Measurements from ENCODE around the gene CALR3.

CALR3 gene

DNA sequence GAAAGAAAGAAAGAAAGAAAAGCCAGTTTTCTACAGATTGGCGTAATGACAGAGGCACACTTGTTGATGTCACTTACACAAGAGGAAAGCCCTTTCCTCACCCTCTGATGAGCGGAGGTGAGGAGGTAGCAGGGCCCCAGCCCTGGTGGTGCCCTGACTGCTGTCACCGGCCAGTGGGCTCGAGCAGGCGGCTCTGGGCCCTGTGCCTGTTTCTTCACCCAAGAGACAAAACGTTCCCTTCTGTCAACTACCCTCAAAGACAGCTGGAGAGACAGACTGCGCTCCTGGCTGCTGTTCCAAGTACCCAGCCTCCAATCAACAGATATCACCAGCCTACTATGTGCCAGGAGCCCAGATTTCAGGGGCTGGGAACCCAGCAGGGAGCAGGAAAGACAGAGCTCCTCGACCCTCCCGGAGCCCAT lies 34.3 kb downstream of the CALR3 start:
- peaks cover 28% of the 10 kb centered on the region; the same call in 1 of the 2 replicates for H4K20me1 ChIP-seq (ENCODE audit: control insufficient read depth, insufficient read depth, low read depth, low read length)
- no peaks in the 10 kb centered on the region for H3K9me3 ChIP-seq (ENCODE audit: control insufficient read depth, insufficient read depth, low read length)
- peaks cover 63% of the 10 kb centered on the region for H3K4me1 ChIP-seq (ENCODE audit: control insufficient read depth, low read length)
- TF ChIP-seq, protein P1, sequence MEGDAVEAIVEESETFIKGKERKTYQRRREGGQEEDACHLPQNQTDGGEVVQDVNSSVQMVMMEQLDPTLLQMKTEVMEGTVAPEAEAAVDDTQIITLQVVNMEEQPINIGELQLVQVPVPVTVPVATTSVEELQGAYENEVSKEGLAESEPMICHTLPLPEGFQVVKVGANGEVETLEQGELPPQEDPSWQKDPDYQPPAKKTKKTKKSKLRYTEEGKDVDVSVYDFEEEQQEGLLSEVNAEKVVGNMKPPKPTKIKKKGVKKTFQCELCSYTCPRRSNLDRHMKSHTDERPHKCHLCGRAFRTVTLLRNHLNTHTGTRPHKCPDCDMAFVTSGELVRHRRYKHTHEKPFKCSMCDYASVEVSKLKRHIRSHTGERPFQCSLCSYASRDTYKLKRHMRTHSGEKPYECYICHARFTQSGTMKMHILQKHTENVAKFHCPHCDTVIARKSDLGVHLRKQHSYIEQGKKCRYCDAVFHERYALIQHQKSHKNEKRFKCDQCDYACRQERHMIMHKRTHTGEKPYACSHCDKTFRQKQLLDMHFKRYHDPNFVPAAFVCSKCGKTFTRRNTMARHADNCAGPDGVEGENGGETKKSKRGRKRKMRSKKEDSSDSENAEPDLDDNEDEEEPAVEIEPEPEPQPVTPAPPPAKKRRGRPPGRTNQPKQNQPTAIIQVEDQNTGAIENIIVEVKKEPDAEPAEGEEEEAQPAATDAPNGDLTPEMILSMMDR (IDR thresholded peaks at IDR 0.05; ENCODE audit: low read depth, low read length, poor library complexity, severe bottlenecking): no peak
- no peak overlapping the region for H3K4me2 ChIP-seq (ENCODE audit: low read length)
- no peaks in the 10 kb centered on the region for H3F3A ChIP-seq (ENCODE audit: control insufficient read depth, insufficient read depth)
- no peak overlapping the region for H3K27ac ChIP-seq (ENCODE audit: low read depth, low read length)
- peaks cover 14% of the 10 kb centered on the region for H3K36me3 ChIP-seq (ENCODE audit: control insufficient read depth, low read length)
- H3K4me3 ChIP-seq (ENCODE audit: low read length): no peak overlapping the region
- H3K79me2 ChIP-seq (ENCODE audit: control insufficient read depth, low read length): peaks cover 99% of the 10 kb centered on the region
- no peaks in the 10 kb centered on the region for H3K9me2 ChIP-seq (replicated peaks; ENCODE audit: control insufficient read depth, low read length)
- H3K27me3 ChIP-seq (ENCODE audit: control insufficient read depth, low read length): no peaks in the 10 kb centered on the region

DNA sequence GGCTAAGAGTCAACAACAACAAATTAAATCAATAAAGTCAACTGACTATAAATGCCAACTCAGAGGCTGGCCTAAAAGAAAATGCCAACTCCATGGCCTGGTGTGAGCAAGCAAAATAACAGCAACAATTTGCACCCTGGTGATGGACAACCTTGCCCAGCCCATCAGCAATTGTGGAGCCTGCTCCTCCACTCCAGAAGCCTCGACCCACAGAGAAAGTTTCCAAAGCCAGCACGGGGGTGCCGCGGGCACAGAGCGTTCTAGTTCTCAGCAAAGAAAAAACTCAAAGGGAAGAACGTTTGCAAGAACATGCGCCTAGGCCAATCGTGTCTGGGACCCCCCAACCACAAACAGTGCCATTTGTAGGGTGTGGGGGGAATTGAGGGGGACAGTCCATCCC lies 35.5 kb downstream of the CALR3 start:
- Histone ChIP-seq H3K9me2 (replicated peaks; ENCODE audit: control insufficient read depth, low read length) (no peaks in the 10 kb centered on the region), H3K9me3 (ENCODE audit: control insufficient read depth, insufficient read depth, low read length) (no peaks in the 10 kb centered on the region), H3K79me2 (ENCODE audit: control insufficient read depth, low read length) (peaks cover 99% of the 10 kb centered on the region), H3K27ac (ENCODE audit: low read depth, low read length) (no peak overlapping the region), H3F3A (ENCODE audit: control insufficient read depth, insufficient read depth) (no peaks in the 10 kb centered on the region), H4K20me1 (ENCODE audit: control insufficient read depth, insufficient read depth, low read depth, low read length) (peaks cover 29% of the 10 kb centered on the region; the same call in 1 of the 2 replicates), H3K36me3 (ENCODE audit: control insufficient read depth, low read length) (peaks cover 15% of the 10 kb centered on the region), H3K4me3 (ENCODE audit: low read length) (no peak overlapping the region), H3K4me1 (ENCODE audit: control insufficient read depth, low read length) (peaks cover 74% of the 10 kb centered on the region), H3K27me3 (ENCODE audit: control insufficient read depth, low read length) (no peaks in the 10 kb centered on the region), H3K4me2 (ENCODE audit: low read length) (no peak overlapping the region)
- no peak for TF ChIP-seq EZH2phosphoT487 (IDR thresholded peaks at IDR 0.05; ENCODE audit: borderline replicate concordance, low read length)
- TF ChIP-seq, protein P1 (IDR thresholded peaks at IDR 0.05; ENCODE audit: low read depth, low read length, poor library complexity, severe bottlenecking): no peak

DNA sequence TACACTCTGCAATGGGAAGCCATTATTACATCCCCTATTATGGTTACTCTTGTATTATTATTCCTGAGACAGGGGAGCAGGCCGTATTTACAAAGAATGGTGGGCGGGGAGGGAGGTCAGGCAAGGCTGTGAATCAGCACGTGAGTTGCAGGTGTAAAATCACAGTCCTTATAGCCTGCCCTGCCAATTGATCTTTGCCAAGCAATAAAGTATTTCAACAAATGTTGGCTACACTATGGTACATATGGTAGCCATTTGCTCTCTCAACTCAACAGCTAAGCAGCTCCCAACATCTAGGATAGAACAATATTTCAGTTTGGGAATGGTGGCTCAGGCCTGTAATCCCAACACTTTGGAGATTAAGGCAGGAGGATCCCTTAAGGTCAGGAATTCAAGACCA lies 36.3 kb downstream of the CALR3 start:
- Histone ChIP-seq H3F3A (ENCODE audit: control insufficient read depth, insufficient read depth) (no peaks in the 10 kb centered on the region), H4K20me1 (ENCODE audit: control insufficient read depth, insufficient read depth, low read depth, low read length) (peaks cover 29% of the 10 kb centered on the region; the same call in 1 of the 2 replicates), H3K4me3 (ENCODE audit: low read length) (no peak overlapping the region), H3K27me3 (ENCODE audit: control insufficient read depth, low read length) (no peaks in the 10 kb centered on the region), H3K27ac (ENCODE audit: low read depth, low read length) (no peak overlapping the region), H3K79me2 (ENCODE audit: control insufficient read depth, low read length) (peaks cover 99% of the 10 kb centered on the region), H3K9me3 (ENCODE audit: control insufficient read depth, insufficient read depth, low read length) (no peaks in the 10 kb centered on the region), H3K4me1 (ENCODE audit: control insufficient read depth, low read length) (peaks cover 78% of the 10 kb centered on the region), H3K4me2 (ENCODE audit: low read length) (no peak overlapping the region), H3K36me3 (ENCODE audit: control insufficient read depth, low read length) (peaks cover 12% of the 10 kb centered on the region), H3K9me2 (replicated peaks; ENCODE audit: control insufficient read depth, low read length) (no peaks in the 10 kb centered on the region)
- no peak for TF ChIP-seq EZH2phosphoT487 (IDR thresholded peaks at IDR 0.05; ENCODE audit: borderline replicate concordance, low read length)
- TF ChIP-seq, protein P1 (IDR thresholded peaks at IDR 0.05; ENCODE audit: low read depth, low read length, poor library complexity, severe bottlenecking): no peak
